ENCODE results near the gene YY1AP1. TPM values are rescaled to one million over a fixed set of nuclear protein-coding genes. Genes with fewer than 3 reads are reported as not detected.
"Not testable (repeated sequence)": the region's sequence is repeated elsewhere in the genome, so short reads cannot be mapped to it uniquely, and the experiment has no call there.

YY1AP1 gene
- total and polyA plus RNA-seq, 2 donors (not counting 3 experiments of a cell fraction or from before 2014, with no cell fraction given), result 42.3 to 46.4 TPM

GRCh38 chr1:155643230-155643629 lies 45.3 kb downstream of the YY1AP1 start:
- ChIA-PET CTCF (no interaction called here), POLR2A (no interaction called here)
- TF ChIP-seq EZH2 (IDR thresholded peaks at IDR 0.05; ENCODE audit: borderline replicate concordance, low read depth, low read length, severe bottlenecking), result no peak
- TF ChIP-seq MAX (IDR thresholded peaks at IDR 0.05; ENCODE audit: insufficient read depth, insufficient read length), result no peak
- no peak for TF ChIP-seq JUN (IDR thresholded peaks at IDR 0.05; ENCODE audit: borderline replicate concordance, insufficient read depth, insufficient read length, low read depth)
- TF ChIP-seq POLR2AphosphoS5 (IDR thresholded peaks at IDR 0.05; ENCODE audit: insufficient read depth, low read depth, low read length), result no peak
- TF ChIP-seq CTCF (IDR thresholded peaks at IDR 0.05; ENCODE audit: extremely low read depth in 1 of 2, insufficient read depth in 1 of 2, low read depth in 1 of 2, low read length in 2 of 2), result no peak
- no peak for TF ChIP-seq MYC (IDR thresholded peaks at IDR 0.05; ENCODE audit: low read depth, low read length)
- TF ChIP-seq POLR2A (IDR thresholded peaks at IDR 0.05; ENCODE audit: low read depth, low read length), result no peak
- no peak for TF ChIP-seq FOS (IDR thresholded peaks at IDR 0.05; ENCODE audit: borderline replicate concordance, insufficient read depth, low read length)
- H2AFZ ChIP-seq (ENCODE audit: low read depth, low read length), result no peak overlapping the region
- no peaks in the 10 kb centered on the region for H3K79me2 ChIP-seq (ENCODE audit: control insufficient read depth, insufficient read depth, low read length)
- dilution Hi-C loops (cut with MboI; ENCODE audit: extremely low pct_ligation_motif_present, low sequenced_read_pairs) (no loop called here), intact Hi-C loops (cut with micrococcal nuclease) (no loop called here)
- H4K20me1 ChIP-seq (replicated peaks; ENCODE audit: control insufficient read depth, extremely low read depth, insufficient read depth, low read length), result no peaks in the 10 kb centered on the region
- no peaks in the 10 kb centered on the region for H3K9me1 ChIP-seq (replicated peaks; ENCODE audit: control insufficient read depth, extremely low read depth, insufficient read depth, low read length)
- peaks cover 2% of the 10 kb centered on the region for H3K4me1 ChIP-seq (ENCODE audit: control insufficient read depth, extremely low read depth, insufficient read depth, low read length)
- no peaks in the 10 kb centered on the region for H3K36me3 ChIP-seq (ENCODE audit: control insufficient read depth in 2 of 2, extremely low read depth in 1 of 2, insufficient read depth in 2 of 2, low read length in 2 of 2)
- no TSS peak for BruUV-seq (replicated peaks)
- no peak for DNase-seq (ENCODE audit: low read depth, low spot score)
- H3K4me2 ChIP-seq (ENCODE audit: insufficient read depth, low read length), result no peak overlapping the region
- H3K27me3 ChIP-seq (ENCODE audit: control insufficient read depth in 2 of 2, insufficient read depth in 2 of 2, low read length in 2 of 2), result no peaks in the 10 kb centered on the region
- H3K9ac ChIP-seq (replicated peaks; ENCODE audit: extremely low read depth, insufficient read depth, low read length), result no peak overlapping the region
- H3K4me3 ChIP-seq (replicated peaks in 1 of 3; ENCODE audit: insufficient read depth in 1 of 3, low read depth in 1 of 3, low read length in 3 of 3), result no peak overlapping the region
- FAIRE-seq, result no peak
- H3K27ac ChIP-seq (ENCODE audit: insufficient read depth, low read depth, low read length), result no peak overlapping the region
- H3K9me3 ChIP-seq (replicated peaks; ENCODE audit: control insufficient read depth, insufficient read depth, low read length), result peaks cover 4% of the 10 kb centered on the region

GRCh38 chr1:155642559-155643180 lies 45.9 kb downstream of the YY1AP1 start:
- H3K9me3 ChIP-seq (replicated peaks; ENCODE audit: control insufficient read depth, insufficient read depth, low read length); H3K27ac ChIP-seq (ENCODE audit: insufficient read depth, low read depth, low read length); intact Hi-C loops (cut with micrococcal nuclease); H4K20me1 ChIP-seq (replicated peaks; ENCODE audit: control insufficient read depth, extremely low read depth, insufficient read depth, low read length); H3K36me3 ChIP-seq (ENCODE audit: control insufficient read depth in 2 of 2, extremely low read depth in 1 of 2, insufficient read depth in 2 of 2, low read length in 2 of 2); dilution Hi-C loops (cut with MboI; ENCODE audit: extremely low pct_ligation_motif_present, low sequenced_read_pairs); H3K9me1 ChIP-seq (replicated peaks; ENCODE audit: control insufficient read depth, extremely low read depth, insufficient read depth, low read length); FAIRE-seq; BruUV-seq (replicated peaks); H3K4me2 ChIP-seq (ENCODE audit: insufficient read depth, low read length); DNase-seq (ENCODE audit: low read depth, low spot score); H3K9ac ChIP-seq (replicated peaks; ENCODE audit: extremely low read depth, insufficient read depth, low read length); POLR2A ChIA-PET; CTCF ChIA-PET; H3K4me1 ChIP-seq (ENCODE audit: control insufficient read depth, extremely low read depth, insufficient read depth, low read length); H3K27me3 ChIP-seq (ENCODE audit: control insufficient read depth in 2 of 2, insufficient read depth in 2 of 2, low read length in 2 of 2); H3K79me2 ChIP-seq (ENCODE audit: control insufficient read depth, insufficient read depth, low read length); H2AFZ ChIP-seq (ENCODE audit: low read depth, low read length); H3K4me3 ChIP-seq (replicated peaks in 1 of 3; ENCODE audit: insufficient read depth in 1 of 3, low read depth in 1 of 3, low read length in 3 of 3): not testable (repeated sequence)

Measured in endothelial cell of umbilical vein (primary cell).